HG02885 (cell line): ENCODE results near the gene RAD51B.
"Not testable (repeated sequence)": the region's sequence is repeated elsewhere in the genome, so short reads cannot be mapped to it uniquely, and the experiment has no call there.

Experiments
- ATAC-seq: cut with Tn5 transposase; IDR thresholded peaks from one replicate; pipeline ENCODE4 v1.9.1; 2021; ENCODE audit warnings: mild to moderate bottlenecking; ENCODE audit not compliant: unreplicated experiment, poor library complexity

RAD51B gene

GRCh38 chr14:68747393-68747792, 927.8 kb downstream of the RAD51B start:
- ATAC-seq, result no peak

- ATAC-seq, result no peak
Observed at GRCh38 chr14:68748260-68748659, 928.7 kb downstream of the RAD51B start.

- no peak for ATAC-seq
Observed at GRCh38 chr14:68748691-68749090, 929.1 kb downstream of the RAD51B start.

- ATAC-seq, result no peak
Observed at GRCh38 chr14:68749487-68750475, 930.2 kb downstream of the RAD51B start.

GRCh38 chr14:68752271-68753006, 932.9 kb downstream of the RAD51B start:
- ATAC-seq, result no peak

GRCh38 chr14:68753690-68754089, 934.1 kb downstream of the RAD51B start:
- ATAC-seq, result no peak

- no peak for ATAC-seq
Observed at GRCh38 chr14:68755016-68755353, 935.4 kb downstream of the RAD51B start.

GRCh38 chr14:68756000-68756481, 936.5 kb downstream of the RAD51B start:
- ATAC-seq, result no peak

- ATAC-seq, result no peak
Observed at GRCh38 chr14:68756734-68757133, 937.2 kb downstream of the RAD51B start.

GRCh38 chr14:68757618-68758081, 938.1 kb downstream of the RAD51B start:
- no peak for ATAC-seq

- no peak for ATAC-seq
Observed at GRCh38 chr14:68758301-68758700, 938.7 kb downstream of the RAD51B start.

GRCh38 chr14:68759017-68759560, 939.5 kb downstream of the RAD51B start:
- no peak for ATAC-seq

- ATAC-seq, result no peak
Observed at GRCh38 chr14:68759937-68760336, 940.4 kb downstream of the RAD51B start.

- ATAC-seq, result no peak
Observed at GRCh38 chr14:68760761-68761160, 941.2 kb downstream of the RAD51B start.

GRCh38 chr14:68761391-68761790, 941.8 kb downstream of the RAD51B start:
- ATAC-seq, result no peak

- ATAC-seq, result no peak
Observed at GRCh38 chr14:68762953-68763764, 943.6 kb downstream of the RAD51B start.

GRCh38 chr14:68763843-68764242, 944.3 kb downstream of the RAD51B start:
- ATAC-seq, result not testable (repeated sequence)

GRCh38 chr14:68766299-68767247, 947.0 kb downstream of the RAD51B start:
- no peak for ATAC-seq

- no peak for ATAC-seq
Observed at GRCh38 chr14:68767248-68767645, 947.7 kb downstream of the RAD51B start.
